H9 (cell line): Measurements from ENCODE around the gene UQCR11. TPM values are rescaled to one million over a fixed set of nuclear protein-coding genes. Genes with fewer than 3 reads are reported as not detected.

Source experiments
- DNase-seq: peaks from one replicate; pipeline ENCODE4 v3.0.0-alpha.2; 2017
- H2AFZ ChIP-seq: one replicate; pipeline ENCODE4 v1.6.1; 2013; ENCODE audit warnings: mild to moderate bottlenecking, low read length, control low read depth, moderate library complexity
- H2AK5ac ChIP-seq: 2 replicates; pipeline ENCODE4 v1.6.1; 2013; ENCODE audit warnings: low read length, control low read depth, mixed read lengths; ENCODE audit not compliant: insufficient read length
- H2BK120ac ChIP-seq: one replicate; pipeline ENCODE4 v1.6.1; 2013; ENCODE audit warnings: low read depth, mild to moderate bottlenecking, low read length, control low read depth, inconsistent platforms; ENCODE audit not compliant: poor library complexity, severe bottlenecking
- H2BK12ac ChIP-seq: 2 replicates; pipeline ENCODE4 v1.6.1; 2013; ENCODE audit warnings: low read length, control low read depth, mixed read lengths, low read depth; ENCODE audit not compliant: insufficient read length
- H2BK15ac ChIP-seq: 2 replicates; pipeline ENCODE4 v1.6.1; 2013; ENCODE audit warnings: low read depth, low read length, control low read depth
- H2BK20ac ChIP-seq: one replicate; pipeline ENCODE4 v1.6.1; 2013; ENCODE audit warnings: low read depth, mild to moderate bottlenecking, low read length, control low read depth, inconsistent platforms; ENCODE audit not compliant: poor library complexity, severe bottlenecking
- H2BK5ac ChIP-seq: 2 replicates; pipeline ENCODE4 v1.6.1; 2013; ENCODE audit warnings: low read length, control low read depth, mixed read lengths; ENCODE audit not compliant: insufficient read length
- H3K14ac ChIP-seq: 2 replicates; pipeline ENCODE4 v1.6.1; 2013; ENCODE audit warnings: low read length, control low read depth; ENCODE audit not compliant: insufficient read depth
- H3K18ac ChIP-seq: 2 replicates; pipeline ENCODE4 v1.6.1; 2013; ENCODE audit warnings: low read depth, mild to moderate bottlenecking, mixed read lengths, low read length, control low read depth; ENCODE audit not compliant: insufficient read length
- H3K23ac ChIP-seq: 2 replicates; pipeline ENCODE4 v1.6.1; 2013; ENCODE audit warnings: low read length, control low read depth, mixed read lengths, low read depth; ENCODE audit not compliant: insufficient read length
- H3K23me2 ChIP-seq: 2 replicates; pipeline ENCODE4 v1.6.1; 2013; ENCODE audit warnings: low read depth, mild to moderate bottlenecking, mixed read lengths, low read length, control low read depth; ENCODE audit not compliant: insufficient read length, poor library complexity, severe bottlenecking
- H3K27ac ChIP-seq: 2 replicates; pipeline ENCODE4 v1.5.1; 2013; ENCODE audit warnings: low read length, control low read depth, mixed read lengths, low read depth; ENCODE audit not compliant: insufficient read length
- H3K27me3 ChIP-seq: 2 replicates; pipeline ENCODE4 v1.6.1; 2013; ENCODE audit warnings: low read length, control low read depth, inconsistent platforms; ENCODE audit not compliant: insufficient read depth
- H3K4ac ChIP-seq: 2 replicates; pipeline ENCODE4 v1.6.1; 2013; ENCODE audit warnings: low read depth, mild to moderate bottlenecking, control low read depth, inconsistent platforms, low read length, moderate library complexity
- H3K4me1 ChIP-seq: 2 replicates; pipeline ENCODE4 v1.6.1; 2013; ENCODE audit warnings: low read length, control low read depth, inconsistent platforms; ENCODE audit not compliant: insufficient read depth
- H3K4me2 ChIP-seq: 2 replicates; pipeline ENCODE4 v1.6.1; 2013; ENCODE audit warnings: low read length, control low read depth, mixed read lengths; ENCODE audit not compliant: insufficient read length, insufficient read depth
- H3K56ac ChIP-seq: 2 replicates; pipeline ENCODE4 v1.6.1; 2013; ENCODE audit warnings: low read depth, mild to moderate bottlenecking, mixed read lengths, low read length, control low read depth; ENCODE audit not compliant: insufficient read length
- H3K79me1 ChIP-seq: 2 replicates; pipeline ENCODE4 v1.6.1; 2013; ENCODE audit warnings: low read depth, mild to moderate bottlenecking, moderate library complexity, low read length, control low read depth, inconsistent platforms; ENCODE audit not compliant: insufficient read depth, poor library complexity, severe bottlenecking
- H3K79me2 ChIP-seq: 2 replicates; pipeline ENCODE4 v1.6.1; 2013; ENCODE audit warnings: low read length, control low read depth, inconsistent platforms; ENCODE audit not compliant: insufficient read depth
- H3K9ac ChIP-seq: 2 replicates; pipeline ENCODE4 v1.6.1; 2013; ENCODE audit warnings: low read length, control low read depth, mixed read lengths; ENCODE audit not compliant: insufficient read length; ENCODE audit errors: extremely low read depth
- H3K9me3 ChIP-seq: one replicate; pipeline ENCODE4 v1.6.1; 2013; ENCODE audit warnings: low read depth, low read length, inconsistent platforms; ENCODE audit not compliant: control insufficient read depth
- H3T11ph ChIP-seq: one replicate; pipeline ENCODE4 v1.6.1; 2013; ENCODE audit warnings: mild to moderate bottlenecking, low read length, control low read depth, inconsistent platforms
- H4K20me1 ChIP-seq: one replicate; pipeline ENCODE4 v1.6.1; 2013; ENCODE audit not compliant: control insufficient read depth, insufficient read length, insufficient read depth
- H4K5ac ChIP-seq: 2 replicates; pipeline ENCODE4 v1.6.1; 2013; ENCODE audit warnings: low read depth, mild to moderate bottlenecking, mixed read lengths, low read length, control low read depth; ENCODE audit not compliant: insufficient read length
- H4K8ac ChIP-seq: replicated peaks from 2 replicates; pipeline ENCODE4 v1.6.1; 2013; ENCODE audit warnings: low read length, control low read depth, mixed read lengths, low read depth; ENCODE audit not compliant: insufficient read length
- H4K91ac ChIP-seq: 2 replicates; pipeline ENCODE4 v1.6.1; 2013; ENCODE audit warnings: low read depth, mild to moderate bottlenecking, moderate library complexity, mixed read lengths, low read length, control low read depth; ENCODE audit not compliant: insufficient read length
- H3K27ac Mint-ChIP-seq, 3 experiments: 2 replicates in 2 of 3; 3 replicates in 1 of 3; pipeline ENCODE4 v1.8.0; 2020 to 2021; ENCODE audit warnings: mixed read lengths in 3 of 3, mild to moderate bottlenecking in 1 of 3, moderate library complexity in 1 of 3
- H3K27me3 Mint-ChIP-seq: 2 replicates; pipeline ENCODE4 v1.8.0; 2021; ENCODE audit warnings: low read depth, mild to moderate bottlenecking, moderate library complexity, mixed read lengths
- H3K36me3 Mint-ChIP-seq, 3 experiments: 2 replicates in 2 of 3; 3 replicates in 1 of 3; pipeline ENCODE4 v1.8.0; 2020 to 2021; ENCODE audit warnings: low read depth in 3 of 3, mixed read lengths in 3 of 3; ENCODE audit not compliant: insufficient read depth in 1 of 3
- H3K4me1 Mint-ChIP-seq, 2 experiments: 2 replicates each; pipeline ENCODE4 v1.8.0; 2020; ENCODE audit warnings: mixed read lengths in 2 of 2
- H3K4me3 Mint-ChIP-seq, 2 experiments: 2 replicates in 1 of 2; 3 replicates in 1 of 2; pipeline ENCODE4 v1.8.0; 2020 to 2021; ENCODE audit warnings: mild to moderate bottlenecking in 2 of 2, mixed read lengths in 2 of 2, moderate library complexity in 1 of 2
- H3K9me3 Mint-ChIP-seq, 2 experiments: 2 replicates in 1 of 2; 3 replicates in 1 of 2; pipeline ENCODE4 v1.8.0; 2020; ENCODE audit warnings: mild to moderate bottlenecking in 2 of 2, mixed read lengths in 2 of 2, moderate library complexity in 1 of 2
- CTCF ChIP-seq: fragments of 200-600 bp; sonication (generic); conservative IDR thresholded peaks from 3 replicates; pipeline ENCODE4 v1.8.0; 2021; ENCODE audit warnings: antibody characterized with exemption, mild to moderate bottlenecking
- WGBS: extraction: QIAGEN DNeasy Blood & Tissue Kit; methylation state at CpG from one replicate; pipeline ENCODE4 v1.1.7; 2013; ENCODE audit warnings: missing lambda C conversion rate, low lambda C conversion rate, mixed read lengths; ENCODE audit not compliant: insufficient read length; ENCODE audit errors: extremely low coverage; 5-methylcytosine and 5-hydroxymethylcytosine counted together
- total RNA-seq: library from RNA; stranded (reverse); gene quantifications from 2 replicates; pipeline ENCODE4 v1.2.1, GENCODE V29; 2021

Gene UQCR11
- total RNA-seq, 1 experiment from 2014 or later, result 174 TPM

- no peaks in the 10 kb centered on the region for H3K4me1 ChIP-seq
- H3K79me1 ChIP-seq, result no peaks in the 10 kb centered on the region
- no peak overlapping the region for H2AK5ac ChIP-seq
- Mint-ChIP-seq H3K36me3 (peaks cover 17 to 54% (median 40%) of the 10 kb centered on the region in 3 experiments; a peak in 6 of 7 replicates), H3K27ac (no peak overlapping the region), H3K4me3 (no peak overlapping the region), H3K9me3 (no peaks in the 10 kb centered on the region; a peak in 1 of 5 replicates), H3K27me3 (peaks cover 2% of the 10 kb centered on the region), H3K4me1 (0 out of 4 replicates have a peak, but pooled peaks cover 0 to 3% of the 10 kb centered on the region in 2 experiments)
- H3K23me2 ChIP-seq, result no peaks in the 10 kb centered on the region
- no peak overlapping the region for H2BK12ac ChIP-seq
- H3K79me2 ChIP-seq, result no peaks in the 10 kb centered on the region
- no peak overlapping the region for H2AFZ ChIP-seq
- H3K9me3 ChIP-seq, result no peaks in the 10 kb centered on the region
- H3K18ac ChIP-seq, result no peak overlapping the region
- H3K27me3 ChIP-seq, result no peaks in the 10 kb centered on the region
- no peak overlapping the region for H3K14ac ChIP-seq
- no peak for TF ChIP-seq CTCF
- no CpG with 5 or more reads among the region's 41 CpGs for WGBS
- H4K20me1 ChIP-seq, result no peaks in the 10 kb centered on the region
- no peak overlapping the region for H3K4me2 ChIP-seq
- no peak overlapping the region for H4K8ac ChIP-seq
- H2BK120ac ChIP-seq, result no peak overlapping the region
- H3K4ac ChIP-seq, result no peak overlapping the region
- no peak overlapping the region for H4K91ac ChIP-seq
- no peak for DNase-seq
- H3K56ac ChIP-seq, result no peak overlapping the region
- no peak overlapping the region for H3T11ph ChIP-seq
- no peak overlapping the region for H3K27ac ChIP-seq
- no peak overlapping the region for H2BK5ac ChIP-seq
- no peak overlapping the region for H4K5ac ChIP-seq
- no peak overlapping the region for H3K9ac ChIP-seq
- H2BK20ac ChIP-seq, result no peak overlapping the region
- no peak overlapping the region for H3K23ac ChIP-seq
- no peak overlapping the region for H2BK15ac ChIP-seq
Measured at GRCh38 chr19:1577090-1577928, 28.0 kb downstream of the UQCR11 start.
